PC-9 (cell line): ENCODE results near the gene GMEB2. TPM values are rescaled to one million over a fixed set of nuclear protein-coding genes. Genes with fewer than 3 reads are reported as not detected.

Experiments used
- BruUV-seq: library from RNA; stranded (reverse); fragments of 400-500 nt; replicated peaks from 2 replicates; lab custom pipeline; 2021; lab: Mats Ljungman, UMichigan
- CTCF ChIA-PET: fragments of 300-600 bp; sonication (Branson Sonifier 250); formaldehyde crosslinking; loops from one replicate; lab custom pipeline; 2022; ENCODE audit warnings: antibody characterized with exemption; lab: Charles Lee
- POLR2A ChIA-PET: fragments of 300-600 bp; sonication (Branson Sonifier 250); formaldehyde crosslinking; loops from one replicate; lab custom pipeline; 2022; ENCODE audit warnings: antibody characterized with exemption; ENCODE audit not compliant: unreplicated experiment; lab: Charles Lee
- DNase-seq, 2 experiments: peaks; one replicate each; pipeline versions ENCODE4 v3.0.0 to v3.0.0-alpha.2; 2015 to 2022; ENCODE audit warnings: mixed read lengths in 1 of 2
- H2AFZ ChIP-seq: fragments of 200-600 bp; sonication (generic); 2 replicates; pipeline ENCODE4 v1.8.1; 2017; ENCODE audit warnings: antibody characterized with exemption
- H3F3A ChIP-seq: fragments of 200-600 bp; sonication (generic); 2 replicates; pipeline ENCODE4 v1.8.1; 2017; ENCODE audit warnings: antibody characterized with exemption, mild to moderate bottlenecking, low read depth; ENCODE audit not compliant: insufficient read depth
- H3K27ac ChIP-seq: fragments of 200-600 bp; sonication (generic); 2 replicates; pipeline ENCODE4 v1.6.1; 2016; ENCODE audit warnings: mixed run types
- H3K27me3 ChIP-seq: fragments of 200-600 bp; sonication (generic); 2 replicates; pipeline ENCODE4 v1.6.1; 2016; ENCODE audit warnings: low read depth, mixed run types; ENCODE audit not compliant: insufficient read depth
- H3K36me3 ChIP-seq: fragments of 200-600 bp; sonication (generic); 2 replicates; pipeline ENCODE4 v1.6.1; 2016; ENCODE audit warnings: low read depth, mixed run types
- H3K4me1 ChIP-seq: fragments of 200-600 bp; sonication (generic); replicated peaks from 2 replicates; pipeline ENCODE4 v1.6.1; 2016; ENCODE audit warnings: mixed run types; ENCODE audit not compliant: insufficient read depth
- H3K4me2 ChIP-seq: fragments of 200-600 bp; sonication (generic); 2 replicates; pipeline ENCODE4 v1.6.1; 2017; ENCODE audit warnings: mixed run types
- H3K4me3 ChIP-seq: fragments of 200-600 bp; sonication (generic); 2 replicates; pipeline ENCODE4 v1.6.1; 2016; ENCODE audit warnings: mixed run types
- H3K79me2 ChIP-seq: fragments of 200-600 bp; sonication (generic); 2 replicates; pipeline ENCODE4 v1.6.1; 2017; ENCODE audit warnings: low read depth, mixed run types
- H3K9me2 ChIP-seq: fragments of 200-600 bp; sonication (generic); 2 replicates; pipeline ENCODE4 v1.8.1; 2017; ENCODE audit warnings: mild to moderate bottlenecking; ENCODE audit not compliant: insufficient read depth
- H3K9me3 ChIP-seq: fragments of 200-600 bp; sonication (generic); 2 replicates; pipeline ENCODE4 v1.8.1; 2016; ENCODE audit warnings: low read depth; ENCODE audit not compliant: insufficient read depth
- H4K20me1 ChIP-seq: fragments of 200-600 bp; sonication (generic); 2 replicates; pipeline ENCODE4 v1.8.1; 2017; ENCODE audit not compliant: insufficient read depth
- EZH2 ChIP-seq: fragments of 200-600 bp; sonication (generic); IDR thresholded peaks from 2 replicates; pipeline ENCODE4 v1.8.0; 2017; ENCODE audit warnings: antibody characterized with exemption, low read depth
- intact Hi-C: fragments of 100-400 bp; cut with micrococcal nuclease; formaldehyde crosslinking; loops from one replicate; pipeline ENCODE4 v1.10.0; 2022; ENCODE audit not compliant: unreplicated experiment
- total RNA-seq: library from RNA; stranded (reverse); gene quantifications from 2 replicates; pipeline ENCODE4 v1.2.3, GENCODE V29; 2021
- TF ChIP-seq, protein P1 (sequence below): fragments of 200-600 bp; sonication (generic); conservative IDR thresholded peaks from 2 replicates; pipeline ENCODE4 v1.6.1; 2017; ENCODE audit warnings: mixed run types, antibody characterized with exemption, mild to moderate bottlenecking, moderate library complexity

GMEB2 gene
- total RNA-seq, 1 experiment from 2014 or later = 19.3 TPM

DNA sequence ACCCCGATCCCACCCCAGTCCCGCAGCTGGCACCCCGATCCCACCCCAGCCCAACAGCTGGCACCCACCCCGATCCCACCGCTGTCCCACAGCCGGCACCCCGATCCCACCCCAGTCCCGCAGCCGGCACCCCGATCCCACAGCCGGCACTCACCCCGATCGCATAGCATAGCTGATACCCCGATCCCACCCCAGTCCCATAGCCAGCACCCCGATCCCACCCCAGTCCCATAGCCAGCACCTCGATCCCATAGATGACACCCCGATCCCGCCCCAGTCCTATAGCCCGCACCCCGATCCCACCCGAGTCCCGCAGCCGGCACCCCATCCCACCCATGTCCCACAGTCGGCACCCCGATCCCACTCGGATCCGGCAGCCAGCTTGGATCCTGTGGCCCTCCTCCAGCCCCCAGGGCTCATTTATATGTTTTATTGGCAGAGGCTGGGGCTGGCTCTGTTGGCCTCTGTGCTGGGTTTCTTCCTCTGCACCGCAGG is 897 bp upstream of the GMEB2 start:
- H3K27me3 ChIP-seq = no peaks in the 10 kb centered on the region
- no TSS peak for BruUV-seq
- no peak for DNase-seq
- peaks cover 61% of the 10 kb centered on the region for H3K79me2 ChIP-seq
- peak overlapping the region; percentile 92 for H2AFZ ChIP-seq
- ChIA-PET CTCF (interaction anchor here (0.6 kb wide), 1 partner anchor 266 kb away, joined by 17 read pairs; no protein-coding TSS in a partner anchor), POLR2A (interaction anchor here (1.1 kb wide), 1 partner anchor 14 kb away, joined by 15 read pairs; no protein-coding TSS in a partner anchor)
- TF ChIP-seq EZH2 = no peak
- TF ChIP-seq, protein P1, sequence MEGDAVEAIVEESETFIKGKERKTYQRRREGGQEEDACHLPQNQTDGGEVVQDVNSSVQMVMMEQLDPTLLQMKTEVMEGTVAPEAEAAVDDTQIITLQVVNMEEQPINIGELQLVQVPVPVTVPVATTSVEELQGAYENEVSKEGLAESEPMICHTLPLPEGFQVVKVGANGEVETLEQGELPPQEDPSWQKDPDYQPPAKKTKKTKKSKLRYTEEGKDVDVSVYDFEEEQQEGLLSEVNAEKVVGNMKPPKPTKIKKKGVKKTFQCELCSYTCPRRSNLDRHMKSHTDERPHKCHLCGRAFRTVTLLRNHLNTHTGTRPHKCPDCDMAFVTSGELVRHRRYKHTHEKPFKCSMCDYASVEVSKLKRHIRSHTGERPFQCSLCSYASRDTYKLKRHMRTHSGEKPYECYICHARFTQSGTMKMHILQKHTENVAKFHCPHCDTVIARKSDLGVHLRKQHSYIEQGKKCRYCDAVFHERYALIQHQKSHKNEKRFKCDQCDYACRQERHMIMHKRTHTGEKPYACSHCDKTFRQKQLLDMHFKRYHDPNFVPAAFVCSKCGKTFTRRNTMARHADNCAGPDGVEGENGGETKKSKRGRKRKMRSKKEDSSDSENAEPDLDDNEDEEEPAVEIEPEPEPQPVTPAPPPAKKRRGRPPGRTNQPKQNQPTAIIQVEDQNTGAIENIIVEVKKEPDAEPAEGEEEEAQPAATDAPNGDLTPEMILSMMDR = no peak
- peak overlapping the region; percentile 96 for H3K4me2 ChIP-seq
- intact Hi-C loops = loop anchor here (1.0 kb wide), 3 partner anchors 89 to 351 kb away; partner anchors contain the start of gene TPD52L2
- H3K4me1 ChIP-seq = peaks cover 20% of the 10 kb centered on the region
- peak overlapping the region; percentile 92 for H3K4me3 ChIP-seq
- no peaks in the 10 kb centered on the region for H4K20me1 ChIP-seq
- H3K27ac ChIP-seq = peak overlapping the region; percentile 86
- H3K36me3 ChIP-seq = no peaks in the 10 kb centered on the region
- peaks cover 28% of the 10 kb centered on the region; the same call in 1 of the 2 replicates for H3F3A ChIP-seq
- no peaks in the 10 kb centered on the region for H3K9me2 ChIP-seq
- no peaks in the 10 kb centered on the region for H3K9me3 ChIP-seq

DNA sequence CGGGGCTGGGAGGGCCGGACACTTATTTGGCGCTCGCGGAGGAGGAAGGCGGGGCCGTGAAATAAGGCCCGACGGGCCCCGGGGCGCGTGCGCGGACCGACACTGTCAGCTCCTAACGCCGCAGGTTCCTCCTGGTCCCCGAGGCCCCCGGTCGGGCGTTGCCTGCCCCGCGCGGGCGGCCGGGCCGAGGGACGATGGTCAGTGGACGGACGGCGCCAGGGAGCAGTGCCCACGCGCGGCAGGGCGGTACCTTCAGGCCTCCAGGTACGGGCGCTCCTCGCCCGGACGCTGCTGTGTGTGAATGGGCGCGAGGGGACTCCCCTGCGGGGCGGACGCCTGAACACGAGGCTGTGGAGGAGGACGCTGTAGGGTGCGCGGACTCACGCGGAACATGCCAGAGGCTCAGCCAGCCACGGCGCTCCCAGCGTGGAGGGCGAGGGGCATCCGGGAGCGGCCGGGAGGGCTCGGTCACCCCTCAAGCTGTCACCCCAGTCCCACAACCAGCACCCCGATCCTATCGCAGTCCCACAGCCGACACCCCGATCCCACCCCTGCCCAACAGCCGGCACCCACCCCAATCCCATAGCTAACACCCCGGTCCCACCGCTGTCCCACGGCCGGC is 339 bp upstream of the GMEB2 start:
- peak; percentile 81 to 97 for DNase-seq
- peaks cover 2% of the 10 kb centered on the region; the same call in 1 of the 2 replicates for H4K20me1 ChIP-seq
- H3K4me1 ChIP-seq = peaks cover 20% of the 10 kb centered on the region
- H2AFZ ChIP-seq = peak overlapping the region; percentile 86
- no peaks in the 10 kb centered on the region for H3K9me2 ChIP-seq
- H3K79me2 ChIP-seq = peaks cover 67% of the 10 kb centered on the region
- no TSS peak for BruUV-seq
- H3K36me3 ChIP-seq = no peaks in the 10 kb centered on the region
- ChIA-PET CTCF (interaction anchor here (0.7 kb wide), 1 partner anchor 75 kb away, joined by 4 read pairs; no protein-coding TSS in a partner anchor), POLR2A (interaction anchor here (0.6 to 1.1 kb wide), 4 partner anchors 14 to 270 kb away, joined by 3 to 15 read pairs (median 5); no protein-coding TSS in a partner anchor)
- intact Hi-C loops = no loop called here
- no peak overlapping the region for H3K27ac ChIP-seq
- H3K27me3 ChIP-seq = no peaks in the 10 kb centered on the region
- peaks cover 28% of the 10 kb centered on the region; the same call in 1 of the 2 replicates for H3F3A ChIP-seq
- H3K4me3 ChIP-seq = peak overlapping the region; percentile 92
- TF ChIP-seq EZH2 = no peak
- TF ChIP-seq, protein P1 = no peak
- H3K4me2 ChIP-seq = peak overlapping the region; percentile 96
- no peaks in the 10 kb centered on the region for H3K9me3 ChIP-seq

DNA sequence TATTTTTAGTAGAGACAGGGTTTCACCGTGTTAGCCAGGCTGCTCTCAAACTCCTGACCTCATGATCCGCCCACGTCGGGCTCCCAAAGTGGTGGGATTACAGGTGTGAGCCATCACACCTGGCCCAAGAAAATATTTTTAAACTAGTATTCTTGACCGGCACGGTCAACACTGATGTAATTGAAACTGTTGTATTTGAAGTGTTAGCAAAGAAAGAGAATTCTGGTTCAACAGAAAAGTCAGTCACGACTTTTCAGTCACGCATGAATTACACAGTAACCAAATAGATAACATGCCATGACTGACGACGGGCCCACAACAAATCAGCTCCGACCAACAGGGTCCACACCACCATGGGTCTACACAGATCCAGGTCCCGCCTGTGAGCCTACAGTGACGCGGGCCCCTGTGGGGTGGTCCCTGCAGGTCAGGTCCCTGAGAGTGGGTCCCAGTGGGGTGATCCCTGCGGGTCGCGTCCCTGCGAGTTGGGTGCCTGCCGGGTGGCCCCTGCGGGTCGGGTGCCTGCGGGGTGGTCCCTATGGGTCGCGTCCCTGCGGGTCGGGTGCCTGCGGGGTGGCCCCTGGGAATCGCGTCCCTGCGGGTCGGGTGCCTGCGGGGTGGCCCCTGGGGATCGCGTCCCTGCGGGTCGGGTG is 1.0 kb downstream of the GMEB2 start:
- ChIA-PET CTCF (no interaction called here), POLR2A (no interaction called here)
- no peaks in the 10 kb centered on the region for H3K9me3 ChIP-seq
- no TSS peak for BruUV-seq
- peak overlapping the region; percentile 62 for H3K27ac ChIP-seq
- H3K79me2 ChIP-seq = peaks cover 79% of the 10 kb centered on the region
- H3K27me3 ChIP-seq = no peaks in the 10 kb centered on the region
- no peaks in the 10 kb centered on the region for H3K36me3 ChIP-seq
- peak overlapping the region; percentile 92 for H3K4me3 ChIP-seq
- H3K4me1 ChIP-seq = peaks cover 20% of the 10 kb centered on the region
- DNase-seq = no peak
- peaks cover 9% of the 10 kb centered on the region for H4K20me1 ChIP-seq
- H3K4me2 ChIP-seq = peak overlapping the region; percentile 95
- peaks cover 23% of the 10 kb centered on the region; the same call in 1 of the 2 replicates for H3F3A ChIP-seq
- H2AFZ ChIP-seq = no peak overlapping the region
- H3K9me2 ChIP-seq = no peaks in the 10 kb centered on the region
- intact Hi-C loops = no loop called here
- TF ChIP-seq EZH2 = no peak
- TF ChIP-seq, protein P1 = no peak
